Activated naive CD8-positive, alpha-beta T cell treated with anti-CD3 and anti-CD28 coated beads for 36 hours (primary cell): Measurements from ENCODE around the gene OPHN1. TPM values are rescaled to one million over a fixed set of nuclear protein-coding genes. Genes with fewer than 3 reads are reported as not detected.

Experiments
- total RNA-seq, 2 experiments: library from RNA; stranded (reverse); gene quantifications; one replicate each; pipeline ENCODE4 v1.2.3, GENCODE V29; 2021

Gene OPHN1
- total RNA-seq, 2 experiments from 2014 or later = not detected

Other genes starting within 250 kb of the OPHN1 start
- 10 to 100 TPM; 11.9 to 13.8 TPM for gene YIPF6, start 65.6 kb upstream of the OPHN1 start, total RNA-seq
- under 1 TPM; 0.31 to 0.50 TPM for gene STARD8, start 214.2 kb upstream of the OPHN1 start, total RNA-seq